HG03095 (cell line): ENCODE results near the gene EPO.

Source experiments
- ATAC-seq: cut with Tn5 transposase; IDR thresholded peaks from one replicate; pipeline ENCODE4 v1.9.1; 2021; ENCODE audit warnings: moderate library complexity; ENCODE audit not compliant: unreplicated experiment

The EPO gene

DNA sequence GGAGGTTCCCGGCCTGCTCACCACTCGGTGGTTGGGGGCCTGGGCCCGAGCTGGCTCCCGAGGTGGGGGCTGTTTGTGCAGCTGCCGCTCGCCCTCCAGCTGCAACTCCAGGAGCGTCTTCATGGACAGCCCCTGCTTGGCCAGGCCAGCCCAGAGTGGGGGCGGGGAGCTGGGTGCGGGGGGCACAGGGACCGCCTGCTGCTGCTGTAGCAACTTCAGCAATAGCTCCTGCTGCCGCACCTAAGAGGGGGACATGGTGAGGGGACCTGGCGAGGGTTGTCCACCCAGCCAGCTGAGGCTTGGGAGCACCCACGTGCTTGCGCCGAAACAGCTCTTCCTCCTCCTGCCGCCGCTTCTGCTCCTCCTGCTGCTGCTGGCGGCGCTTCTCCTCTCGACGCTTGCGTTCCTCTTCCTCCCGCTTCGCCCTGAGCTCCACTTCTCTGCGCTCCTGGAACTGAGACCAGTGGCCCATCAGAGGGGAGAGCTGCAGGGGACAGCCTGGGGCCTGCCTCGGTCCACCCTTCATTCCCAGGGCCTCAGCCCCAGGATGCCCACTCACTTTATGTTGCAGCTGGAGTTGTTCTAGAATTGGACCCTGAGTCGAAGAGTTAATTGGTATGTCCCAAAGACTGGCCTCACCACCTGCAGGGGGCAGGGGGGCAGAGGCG lies 37.1 kb upstream of the EPO start:
- no peak for ATAC-seq

DNA sequence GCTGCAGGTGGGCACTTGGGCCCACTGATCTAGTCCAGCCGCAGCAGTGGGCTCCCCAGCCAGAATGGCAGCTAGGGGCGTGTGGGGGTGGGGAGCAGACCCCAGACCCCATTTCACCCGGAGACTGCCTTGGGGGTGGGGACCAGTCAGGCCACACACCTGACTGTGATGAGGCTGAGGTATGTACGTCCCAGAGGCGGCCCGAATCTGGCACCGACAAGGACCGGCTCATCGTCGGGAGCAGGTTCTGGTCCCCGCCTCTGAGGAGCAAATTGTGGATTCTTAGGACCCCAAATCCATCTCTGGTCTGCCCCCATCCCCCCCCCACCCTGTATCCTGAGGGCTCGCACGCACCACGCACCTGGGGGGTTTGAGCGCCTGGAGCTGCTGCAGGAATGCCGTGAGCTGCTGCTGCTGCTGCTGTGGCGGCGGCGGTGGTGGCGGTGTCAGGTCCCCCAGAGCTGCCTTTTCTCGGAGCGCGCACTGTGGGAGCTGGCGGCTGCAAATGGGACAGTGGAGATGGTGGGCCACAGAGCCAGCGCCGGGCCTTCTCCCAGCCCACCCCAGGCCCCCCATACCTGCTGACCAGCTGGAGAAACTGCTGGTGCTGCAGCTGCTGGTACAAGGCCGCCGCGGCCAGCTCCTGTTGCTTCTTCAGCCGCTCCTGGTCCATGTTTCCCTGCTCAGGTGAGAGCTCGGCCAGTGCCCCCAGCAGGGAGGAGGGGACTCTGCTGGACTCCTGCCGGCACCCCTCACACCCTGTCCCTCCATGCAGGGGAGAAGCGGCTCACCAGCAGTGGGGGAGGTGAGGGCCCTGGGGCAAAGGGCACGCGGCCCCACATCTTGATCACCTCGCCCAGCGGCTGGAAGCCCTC lies 36.4 kb upstream of the EPO start:
- ATAC-seq, result no peak

- ATAC-seq, result no peak
These were observed 35.7 kb upstream of the EPO start for GRCh38 chr7:100684534-100685042.

GRCh38 chr7:100685049-100685605 lies 35.1 kb upstream of the EPO start:
- ATAC-seq, result no peak

DNA sequence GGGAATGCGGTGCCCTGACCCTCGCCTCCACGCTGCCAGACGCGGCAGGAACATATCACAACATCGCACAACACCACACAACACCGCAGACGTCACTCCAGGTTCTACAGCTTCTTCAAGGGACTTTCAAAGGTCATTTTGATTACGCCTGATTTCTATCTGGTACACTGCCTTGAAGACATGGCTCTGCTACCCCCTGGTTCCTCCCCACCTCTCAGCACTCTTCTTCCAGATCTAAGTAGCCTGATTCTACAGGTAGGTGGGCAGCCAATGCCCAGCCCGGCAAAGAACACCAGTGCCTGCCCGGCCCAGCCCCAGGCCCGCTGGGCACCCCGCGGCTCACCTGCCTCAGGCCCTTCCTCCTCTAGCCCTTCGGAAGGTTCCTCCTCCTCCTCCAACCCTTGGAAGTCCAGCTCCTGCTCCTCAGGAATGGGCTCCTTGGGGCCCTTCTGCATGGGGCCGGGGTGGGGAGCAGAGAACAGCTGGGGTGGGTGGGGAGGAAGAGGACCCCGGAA lies 34.6 kb upstream of the EPO start:
- ATAC-seq, result no peak

GRCh38 chr7:100686201-100686821 lies 34.0 kb upstream of the EPO start:
- ATAC-seq, result no peak

GRCh38 chr7:100686822-100687211 lies 33.5 kb upstream of the EPO start:
- no peak for ATAC-seq

DNA sequence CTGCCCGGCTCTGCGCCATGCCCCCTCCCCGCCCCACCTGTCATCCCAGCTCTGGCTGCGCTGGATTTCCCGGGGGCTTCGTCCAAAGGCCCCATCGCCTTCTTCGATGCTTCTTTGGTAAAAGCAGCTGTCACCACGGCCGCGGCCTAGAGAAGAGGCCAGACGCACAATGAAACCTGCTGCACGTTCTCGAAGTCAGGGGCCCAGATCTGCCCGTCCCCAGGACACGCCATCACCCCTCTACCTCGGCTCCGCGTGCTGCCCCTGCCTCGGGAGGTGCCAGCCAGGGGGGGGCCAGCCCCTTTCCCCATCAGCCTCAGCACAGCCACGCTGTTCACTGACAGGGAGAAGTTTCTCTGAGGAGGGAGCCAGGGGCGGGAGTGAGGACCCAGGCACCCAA lies 33.0 kb upstream of the EPO start:
- no peak for ATAC-seq

GRCh38 chr7:100687751-100688300 lies 32.4 kb upstream of the EPO start:
- ATAC-seq, result no peak

DNA sequence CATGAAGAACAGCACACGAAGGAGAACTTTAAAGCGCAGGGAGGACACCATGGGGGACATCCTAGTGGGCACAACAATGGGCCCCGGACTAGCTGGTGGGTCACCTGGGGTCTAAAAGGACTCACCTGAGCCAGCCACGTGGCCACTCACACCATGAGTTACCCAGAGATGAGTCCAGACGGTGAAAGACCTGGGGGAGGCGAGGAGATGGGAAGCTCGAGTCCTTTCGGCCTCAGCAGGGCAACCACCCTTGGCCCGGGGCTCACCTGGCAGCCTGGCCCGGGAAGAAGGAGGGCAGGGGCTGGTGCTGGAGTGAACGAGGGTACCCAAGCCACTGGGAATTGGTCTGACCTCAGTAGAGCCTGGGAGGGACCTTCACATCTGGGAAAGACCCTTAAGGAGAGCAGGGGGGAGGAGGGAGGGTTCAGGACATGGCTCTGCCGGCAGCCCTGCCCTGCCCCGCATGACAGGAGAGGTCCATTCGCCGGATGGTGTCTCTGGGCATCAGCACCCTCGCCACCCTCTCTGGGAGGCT lies 31.9 kb upstream of the EPO start:
- ATAC-seq, result no peak

DNA sequence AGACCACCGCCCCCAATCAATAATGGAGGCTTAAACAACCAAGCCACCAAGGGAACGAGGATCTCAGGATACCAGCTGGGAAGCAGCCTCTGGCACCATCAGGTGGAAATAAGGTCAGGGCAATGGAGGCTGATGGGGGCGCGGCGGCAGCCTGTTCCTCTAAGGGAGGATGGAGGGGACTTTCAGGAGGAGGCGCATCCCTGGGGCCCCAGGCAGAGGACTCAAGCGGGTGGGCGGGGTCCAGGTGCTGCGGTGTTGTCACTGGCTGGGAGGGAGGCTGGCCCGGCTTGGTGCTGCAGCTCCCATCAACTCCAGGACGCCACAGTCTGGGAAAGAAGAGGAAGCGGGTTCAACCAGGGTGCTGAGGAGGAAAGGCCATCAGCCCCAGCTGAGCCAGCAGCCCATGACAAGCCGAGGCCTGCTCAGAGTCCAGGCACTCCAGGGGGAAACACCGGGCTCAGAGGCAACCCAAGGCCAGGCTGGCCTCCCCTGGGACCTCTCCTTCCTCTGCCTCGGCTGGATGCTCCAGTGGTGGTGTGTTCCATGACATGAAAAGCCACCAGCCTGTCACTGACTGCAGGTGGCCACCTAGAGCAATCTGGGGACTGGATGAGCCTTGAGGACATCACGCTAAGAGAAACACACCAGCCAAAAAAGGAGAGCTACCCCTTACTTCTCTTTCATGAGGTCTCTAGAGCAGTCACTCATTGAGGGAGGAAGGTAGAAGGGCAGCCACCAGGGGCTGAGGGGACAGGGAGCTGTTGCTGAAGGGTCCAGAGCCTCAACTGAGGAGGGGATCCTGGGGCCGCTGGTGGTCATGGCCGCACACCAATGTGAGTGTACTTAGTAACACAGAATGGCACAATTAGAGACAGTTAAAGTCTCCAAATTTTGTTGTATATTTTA lies 30.8 kb upstream of the EPO start:
- ATAC-seq, result no peak

- no peak for ATAC-seq
These were observed 28.3 kb upstream of the EPO start for GRCh38 chr7:100691676-100692577.

- no peak for ATAC-seq
These were observed 27.7 kb upstream of the EPO start for GRCh38 chr7:100692578-100692961.

GRCh38 chr7:100693312-100694097 lies 26.8 kb upstream of the EPO start:
- peak; percentile 21 for ATAC-seq

- ATAC-seq, result peak; percentile 34
These were observed 26.0 kb upstream of the EPO start, which contains the start of gene GIGYF1 for GRCh38 chr7:100694098-100694745. GIGYF1 (minus strand) TSS chr7:100694250; CDS start chr7:100688238, 6,012 bp downstream.

DNA sequence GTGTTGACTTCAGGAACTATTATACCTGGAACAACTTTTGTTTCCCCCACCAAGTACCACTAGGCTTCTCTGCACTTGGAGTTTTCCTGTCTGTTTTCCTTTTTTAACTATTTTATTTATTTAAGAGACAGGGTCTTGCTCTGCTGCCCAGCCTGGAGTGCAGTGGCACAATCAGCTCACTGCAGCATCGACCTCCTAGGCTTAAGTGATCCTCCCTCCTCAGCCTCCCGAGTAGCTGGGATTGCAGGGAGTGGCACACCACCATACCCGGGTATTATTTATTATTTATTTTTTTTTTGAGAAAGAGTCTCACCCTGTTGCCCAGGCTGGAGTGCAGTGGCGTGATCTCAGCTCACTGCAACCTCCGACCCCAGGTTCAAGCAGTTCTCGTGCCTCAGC lies 24.1 kb upstream of the EPO start:
- no peak for ATAC-seq

DNA sequence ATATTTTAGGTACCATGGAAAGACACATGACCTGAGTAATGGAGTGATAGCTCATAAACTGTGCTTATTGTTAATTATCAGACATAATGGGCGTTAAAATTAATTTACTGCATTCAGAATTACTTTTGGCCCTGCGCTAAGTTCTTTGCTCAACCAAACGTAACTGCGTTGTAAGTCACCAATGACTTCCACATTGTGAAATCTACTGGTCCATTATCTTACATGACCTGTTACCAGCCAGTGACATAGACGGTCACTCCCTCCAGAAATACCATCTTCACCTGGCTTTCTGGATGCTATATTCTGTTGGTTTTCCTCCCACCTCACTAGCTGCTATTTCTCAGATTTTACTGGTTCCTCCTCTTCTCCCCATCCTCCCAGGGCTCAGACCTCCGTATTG lies 21.2 kb upstream of the EPO start:
- ATAC-seq, result no peak
